ENCODE results near the gene YPEL1. TPM values are rescaled to one million over a fixed set of nuclear protein-coding genes. Genes with fewer than 3 reads are reported as not detected.

The YPEL1 gene
- total RNA-seq, 1 experiment from 2014 or later: 3.1 TPM

DNA sequence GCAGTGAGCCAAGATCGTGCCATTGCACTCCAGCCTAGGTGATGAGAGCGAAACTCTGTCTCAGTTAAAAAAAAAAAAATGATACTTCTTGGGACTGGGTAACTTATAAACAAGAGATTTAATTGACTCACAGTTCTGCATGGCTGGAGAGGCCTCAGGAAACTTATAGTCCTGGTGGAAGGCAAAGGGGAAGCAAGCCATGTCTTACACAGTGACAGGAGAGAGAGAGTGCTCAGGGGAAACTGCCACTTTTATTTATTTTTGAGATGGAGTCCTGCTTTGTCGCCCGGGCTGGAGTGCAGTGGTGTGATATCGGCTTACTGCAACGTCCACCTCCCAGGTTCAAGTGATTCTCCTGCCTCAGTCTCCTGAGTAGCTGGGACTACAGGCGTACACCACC is 85.3 kb downstream of the YPEL1 start:
- DNase-seq (ENCODE audit: low read depth, low spot score) (no peak), ATAC-seq (no peak)
- peaks cover 3 to 14% of the 10 kb centered on the region in 2 experiments; a peak in 3 of 4 replicates for H3K36me3 ChIP-seq (ENCODE audit: control insufficient read depth in 1 of 2, insufficient read depth in 2 of 2, low read length in 2 of 2)
- no peaks in the 10 kb centered on the region for H3K9me3 ChIP-seq (ENCODE audit: control insufficient read depth in 1 of 2, insufficient read depth in 1 of 2, low read depth in 1 of 2, low read length in 2 of 2)
- no peaks in the 10 kb centered on the region for H3K9me2 ChIP-seq (ENCODE audit: insufficient read depth)
- peaks cover 5% of the 10 kb centered on the region; the same call in 1 of the 2 replicates for H4K20me1 ChIP-seq (ENCODE audit: insufficient read depth)
- ChIA-PET RAD21 (ENCODE audit: low non-redundant PET in 1 of 2, low total read pairs in 2 of 2, uncharacterized antibody in 2 of 2, unreplicated experiment in 2 of 2) (no interaction called here), POLR2A (no interaction called here), CTCF (no interaction called here)
- no peak overlapping the region for H3K9ac ChIP-seq (ENCODE audit: low read length)
- intact Hi-C loops (cut with micrococcal nuclease): loop anchor here (5.0 kb wide), 1 partner anchor 217 kb away; the partner anchor contains the start of gene MAPK1
- H3K27ac ChIP-seq (ENCODE audit: low read depth, low read length): no peak overlapping the region
- peaks cover 7 to 21% of the 10 kb centered on the region in 2 experiments for H3K4me1 ChIP-seq (ENCODE audit: control insufficient read depth in 1 of 2, insufficient read depth in 2 of 2, low read length in 2 of 2)
- no peaks in the 10 kb centered on the region for H3K27me3 ChIP-seq (ENCODE audit: insufficient read depth, low read length)
- H3K4me3 ChIP-seq (replicated peaks in 1 of 2; ENCODE audit: low read depth in 1 of 2, low read length in 2 of 2): no peak overlapping the region
- no peak overlapping the region for H2AFZ ChIP-seq (ENCODE audit: low read depth, low read length, poor library complexity, severe bottlenecking)
- no peak overlapping the region for H3K4me2 ChIP-seq (ENCODE audit: low read length)
- no TSS peak for BruUV-seq (replicated peaks)
- H3K79me2 ChIP-seq (ENCODE audit: insufficient read depth, low read length): peaks cover 8% of the 10 kb centered on the region; the same call in 1 of the 2 replicates
- TF ChIP-seq FOSL1 (IDR thresholded peaks at IDR 0.05; ENCODE audit: low read depth) (no peak), JUND (IDR thresholded peaks at IDR 0.05) (no peak), EZH2 (IDR thresholded peaks at IDR 0.05) (no peak), TCF7L2 (IDR thresholded peaks at IDR 0.05; ENCODE audit: borderline replicate concordance, extremely low read depth, insufficient read depth, insufficient read length) (no peak), SIN3A (IDR thresholded peaks at IDR 0.05; ENCODE audit: low read depth) (no peak), ZFX (IDR thresholded peaks at IDR 0.05) (no peak)
- TF ChIP-seq, protein P1, sequence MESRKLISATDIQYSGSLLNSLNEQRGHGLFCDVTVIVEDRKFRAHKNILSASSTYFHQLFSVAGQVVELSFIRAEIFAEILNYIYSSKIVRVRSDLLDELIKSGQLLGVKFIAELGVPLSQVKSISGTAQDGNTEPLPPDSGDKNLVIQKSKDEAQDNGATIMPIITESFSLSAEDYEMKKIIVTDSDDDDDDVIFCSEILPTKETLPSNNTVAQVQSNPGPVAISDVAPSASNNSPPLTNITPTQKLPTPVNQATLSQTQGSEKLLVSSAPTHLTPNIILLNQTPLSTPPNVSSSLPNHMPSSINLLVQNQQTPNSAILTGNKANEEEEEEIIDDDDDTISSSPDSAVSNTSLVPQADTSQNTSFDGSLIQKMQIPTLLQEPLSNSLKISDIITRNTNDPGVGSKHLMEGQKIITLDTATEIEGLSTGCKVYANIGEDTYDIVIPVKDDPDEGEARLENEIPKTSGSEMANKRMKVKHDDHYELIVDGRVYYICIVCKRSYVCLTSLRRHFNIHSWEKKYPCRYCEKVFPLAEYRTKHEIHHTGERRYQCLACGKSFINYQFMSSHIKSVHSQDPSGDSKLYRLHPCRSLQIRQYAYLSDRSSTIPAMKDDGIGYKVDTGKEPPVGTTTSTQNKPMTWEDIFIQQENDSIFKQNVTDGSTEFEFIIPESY (IDR thresholded peaks at IDR 0.05; ENCODE audit: extremely low read depth, insufficient replicate concordance, low read length): no peak
- TF ChIP-seq, protein P2, sequence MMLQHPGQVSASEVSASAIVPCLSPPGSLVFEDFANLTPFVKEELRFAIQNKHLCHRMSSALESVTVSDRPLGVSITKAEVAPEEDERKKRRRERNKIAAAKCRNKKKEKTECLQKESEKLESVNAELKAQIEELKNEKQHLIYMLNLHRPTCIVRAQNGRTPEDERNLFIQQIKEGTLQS (IDR thresholded peaks at IDR 0.05): no peak

MicroRNAs encoded within 50 kb of the gene (microRNA counts, 767-probe panel; counts per million panel counts)
- microRNA hsa-miR-130b-3p (not detected), microRNA hsa-miR-301b (not detected)

Small RNA genes within 50 kb of the gene (microRNA-seq; reads per million reads assigned to microRNA genes)
- 2,031 reads per million, percentile 87 among the genes with 10 or more reads in this experiment for gene MIR130B (ENCODE audit: borderline number of aligned reads)
- gene MIR301B (ENCODE audit: borderline number of aligned reads): 35.9 reads per million, percentile 50 among the genes with 10 or more reads in this experiment

Other genes starting within 250 kb of the YPEL1 start
- 0.15 TPM for gene RIMBP3C, start 184.3 kb downstream of the YPEL1 start, total RNA-seq (2021; ENCODE audit: unreplicated experiment)
- 55.6 TPM for gene UBE2L3, start 168.1 kb downstream of the YPEL1 start, total RNA-seq (2021; ENCODE audit: unreplicated experiment)
- gene YDJC, start 105.8 kb downstream of the YPEL1 start, total RNA-seq (2021; ENCODE audit: unreplicated experiment): 78.3 TPM
- gene CCDC116, start 103.0 kb downstream of the YPEL1 start, total RNA-seq (2021; ENCODE audit: unreplicated experiment): 0.66 TPM
- gene SDF2L1, start 93.5 kb downstream of the YPEL1 start, total RNA-seq (2021; ENCODE audit: unreplicated experiment): 86.2 TPM
- 46.1 TPM for gene PPIL2, start 69.8 kb downstream of the YPEL1 start, total RNA-seq (2021; ENCODE audit: unreplicated experiment)
- gene MAPK1, start 131.9 kb upstream of the YPEL1 start, total RNA-seq (2021; ENCODE audit: unreplicated experiment): 137 TPM
- gene PPM1F, start 217.1 kb upstream of the YPEL1 start, total RNA-seq (2021; ENCODE audit: unreplicated experiment): 27.3 TPM
- 50.1 TPM for gene TOP3B, start 247.0 kb upstream of the YPEL1 start, total RNA-seq (2021; ENCODE audit: unreplicated experiment)